ENCODE data around the gene DLX4. TPM values are rescaled to one million over a fixed set of nuclear protein-coding genes. Genes with fewer than 3 reads are reported as not detected.

The DLX4 gene, protein sequence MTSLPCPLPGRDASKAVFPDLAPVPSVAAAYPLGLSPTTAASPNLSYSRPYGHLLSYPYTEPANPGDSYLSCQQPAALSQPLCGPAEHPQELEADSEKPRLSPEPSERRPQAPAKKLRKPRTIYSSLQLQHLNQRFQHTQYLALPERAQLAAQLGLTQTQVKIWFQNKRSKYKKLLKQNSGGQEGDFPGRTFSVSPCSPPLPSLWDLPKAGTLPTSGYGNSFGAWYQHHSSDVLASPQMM
- under 1 TPM; 0.13 to 0.27 TPM for total RNA-seq
- long read RNA-seq, result 0 reads

DNA sequence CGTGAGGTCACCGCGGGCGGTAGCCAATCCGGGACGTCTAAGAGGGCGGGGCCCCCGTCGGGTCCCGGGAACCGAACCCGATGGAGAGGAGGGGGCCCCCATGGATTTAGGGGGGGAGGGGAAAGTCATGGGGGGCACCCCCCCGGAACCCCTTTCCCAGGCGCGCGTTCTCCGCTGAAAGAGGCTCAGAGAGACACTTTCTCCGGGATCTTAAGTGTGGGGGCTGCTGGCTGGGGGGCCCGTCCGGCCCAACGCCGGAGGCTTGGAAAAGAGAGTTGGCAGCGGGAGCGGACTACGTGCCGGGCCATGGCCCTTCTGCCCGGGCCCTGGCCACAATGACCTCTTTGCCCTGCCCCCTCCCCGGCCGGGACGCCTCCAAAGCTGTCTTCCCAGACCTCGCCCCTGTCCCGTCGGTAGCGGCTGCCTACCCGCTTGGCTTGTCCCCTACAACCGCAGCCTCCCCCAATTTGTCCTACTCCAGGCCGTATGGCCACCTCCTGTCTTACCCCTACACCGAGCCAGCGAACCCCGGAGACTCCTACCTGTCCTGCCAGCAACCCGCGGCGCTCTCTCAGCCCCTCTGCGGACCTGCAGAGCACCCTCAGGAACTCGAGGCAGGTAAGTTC, at the start of gene DLX4:
TSS of gene DLX4 (plus strand) at position 57 of the 626 bp plus-strand sequence. CDS start at position 336, 279 bp downstream.
- DNase-seq (no peak), ATAC-seq (no peak)
- intact Hi-C loops (cut with DNase I), result no loop called here

DNA sequence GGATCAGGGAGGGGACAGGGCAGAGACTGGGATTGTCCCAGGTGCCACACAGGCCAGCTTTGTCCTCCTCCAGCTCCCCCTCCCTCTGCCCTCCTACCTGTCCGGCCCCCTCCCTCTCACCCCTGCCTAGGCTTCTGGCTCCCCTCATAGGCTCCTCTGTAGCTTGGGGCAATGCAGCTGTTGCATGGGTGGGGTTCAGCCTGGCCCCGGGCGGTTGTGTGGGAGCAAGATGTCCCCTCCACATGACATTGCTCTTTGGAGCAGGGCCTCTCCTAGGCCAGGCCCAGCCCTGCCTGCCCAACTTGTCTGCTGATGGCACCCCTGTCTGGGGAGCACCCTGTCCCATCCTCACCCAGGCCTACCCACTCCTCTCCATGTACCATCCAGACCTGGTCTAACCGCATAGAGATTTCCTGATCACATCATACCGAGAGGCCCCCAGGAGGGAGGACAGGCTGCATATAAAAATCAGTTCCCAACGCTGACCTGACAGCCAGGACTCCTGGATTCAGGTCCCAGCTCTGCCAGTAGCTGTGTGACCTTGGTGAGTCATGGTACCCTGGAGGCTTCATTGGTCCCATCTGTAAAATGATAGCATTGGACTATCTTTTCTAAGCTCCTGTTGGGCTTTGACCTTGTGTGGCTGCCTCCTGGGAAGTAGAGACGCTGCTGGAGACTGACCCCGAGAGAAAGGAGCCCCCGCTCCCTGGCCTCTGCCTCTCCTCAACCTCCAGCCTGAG, 48.8 kb upstream of the DLX4 start:
- intact Hi-C loops (cut with DNase I), result no loop called here
- no peak for DNase-seq
- no peak for ATAC-seq

DNA sequence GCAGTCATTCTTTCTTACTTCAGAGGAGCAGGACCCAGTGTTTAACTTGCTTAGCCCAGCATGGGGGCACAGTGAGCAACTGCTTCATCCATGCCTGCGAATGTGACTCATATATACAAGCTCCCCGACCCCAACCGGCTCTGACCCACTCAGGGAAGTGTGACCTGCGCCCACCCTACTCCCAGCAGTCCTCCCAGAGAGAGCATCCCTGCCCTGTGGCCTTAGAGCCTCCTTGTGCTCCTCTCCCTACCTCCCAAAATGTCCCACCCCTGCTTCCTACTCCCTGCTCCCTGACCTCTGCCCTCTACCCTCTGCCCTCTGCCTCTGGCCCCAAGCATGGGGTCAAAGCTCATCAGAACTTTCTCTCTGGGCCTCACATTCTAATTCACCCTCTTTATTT, 46.9 kb upstream of the DLX4 start:
- ATAC-seq (no peak), DNase-seq (no peak)
- intact Hi-C loops (cut with DNase I), result no loop called here

DNA sequence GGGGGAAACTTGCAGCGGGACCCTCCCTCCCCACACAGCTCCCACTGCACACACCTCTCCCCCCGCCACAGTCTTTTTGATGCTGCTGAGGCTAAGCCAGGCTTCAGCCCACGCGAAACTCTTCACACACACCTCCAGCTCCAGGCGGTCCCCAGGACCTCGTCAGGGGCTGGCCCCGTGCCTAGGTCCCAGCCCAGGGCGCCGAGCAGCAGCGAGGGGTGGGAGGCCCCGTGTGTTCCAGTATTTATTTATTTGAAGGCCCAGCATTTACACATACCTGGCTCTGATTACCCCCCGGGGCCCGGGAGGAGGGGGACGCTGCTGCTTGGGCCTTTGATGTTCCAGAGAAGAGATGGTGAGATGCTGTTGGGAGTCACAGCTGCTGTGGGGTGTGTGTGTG, 44.9 kb upstream of the DLX4 start:
- intact Hi-C loops (cut with DNase I), result no loop called here
- ATAC-seq, result no peak
- DNase-seq, result no peak

DNA sequence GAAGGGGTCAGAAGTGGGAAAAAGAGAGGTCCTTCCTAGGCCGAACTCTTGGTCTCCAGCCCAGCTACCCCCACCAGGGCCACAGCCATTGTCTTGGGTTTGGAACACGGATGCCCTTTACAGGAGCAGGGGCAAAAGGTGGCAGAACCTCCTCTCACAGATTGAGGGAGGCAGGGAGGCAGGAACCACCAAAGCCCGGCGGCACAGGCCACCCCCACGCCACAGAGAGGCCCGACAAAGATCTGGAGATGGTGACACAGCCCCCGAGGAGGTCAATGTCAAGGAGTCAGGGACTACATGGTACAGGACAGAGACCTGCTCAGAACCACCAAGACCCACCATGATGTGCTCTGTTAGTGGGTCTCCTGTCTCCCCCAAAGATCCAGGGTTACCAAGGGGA, 44.4 kb upstream of the DLX4 start:
- no peak for ATAC-seq
- intact Hi-C loops (cut with DNase I), result no loop called here
- DNase-seq, result no peak

DNA sequence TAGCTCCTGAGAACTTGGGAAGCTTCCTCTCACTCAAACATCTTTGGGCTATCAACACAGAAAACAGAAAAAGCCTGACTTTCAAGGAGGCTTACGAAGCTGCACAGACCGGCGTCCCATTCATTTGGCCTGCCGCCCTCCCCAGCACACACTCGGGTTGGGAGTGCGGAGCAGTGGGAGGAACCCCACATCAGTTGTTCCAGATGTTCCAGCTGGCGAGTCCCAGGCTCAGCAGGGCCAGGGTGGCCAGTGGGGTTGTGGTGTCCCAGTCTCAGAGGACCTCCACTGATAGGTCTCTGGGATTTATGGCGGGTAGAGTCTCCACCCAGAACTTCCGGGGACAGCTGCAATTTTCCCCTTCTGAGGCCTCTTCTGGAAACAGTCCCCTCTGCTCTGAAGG, 43.1 kb upstream of the DLX4 start:
- intact Hi-C loops (cut with DNase I), result no loop called here
- ATAC-seq (peak; percentile 54 to 67), DNase-seq (peak; percentile 65)

DNA sequence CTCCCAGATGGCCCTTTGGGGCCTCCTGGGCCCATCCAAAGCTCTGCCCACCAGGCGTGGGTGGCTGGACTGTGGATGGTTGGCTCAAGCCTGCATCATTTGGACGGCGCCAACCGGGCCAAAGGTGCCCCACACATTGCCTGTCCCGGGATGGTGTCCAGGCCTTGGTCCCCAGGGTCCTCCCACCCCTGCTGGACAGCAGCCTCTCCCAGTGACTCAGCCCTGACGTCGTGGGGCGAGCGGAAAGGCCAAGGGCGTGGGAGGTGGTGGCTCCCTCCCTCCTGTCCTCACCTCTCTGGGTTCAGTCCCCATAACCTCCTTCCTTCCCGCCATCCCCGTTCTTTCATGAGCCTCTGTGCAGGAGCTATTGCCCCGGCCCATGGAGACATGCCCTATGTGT, 42.1 kb upstream of the DLX4 start:
- intact Hi-C loops (cut with DNase I), result no loop called here
- peak; percentile 83 for DNase-seq
- ATAC-seq, result peak; percentile 83 to 91

DNA sequence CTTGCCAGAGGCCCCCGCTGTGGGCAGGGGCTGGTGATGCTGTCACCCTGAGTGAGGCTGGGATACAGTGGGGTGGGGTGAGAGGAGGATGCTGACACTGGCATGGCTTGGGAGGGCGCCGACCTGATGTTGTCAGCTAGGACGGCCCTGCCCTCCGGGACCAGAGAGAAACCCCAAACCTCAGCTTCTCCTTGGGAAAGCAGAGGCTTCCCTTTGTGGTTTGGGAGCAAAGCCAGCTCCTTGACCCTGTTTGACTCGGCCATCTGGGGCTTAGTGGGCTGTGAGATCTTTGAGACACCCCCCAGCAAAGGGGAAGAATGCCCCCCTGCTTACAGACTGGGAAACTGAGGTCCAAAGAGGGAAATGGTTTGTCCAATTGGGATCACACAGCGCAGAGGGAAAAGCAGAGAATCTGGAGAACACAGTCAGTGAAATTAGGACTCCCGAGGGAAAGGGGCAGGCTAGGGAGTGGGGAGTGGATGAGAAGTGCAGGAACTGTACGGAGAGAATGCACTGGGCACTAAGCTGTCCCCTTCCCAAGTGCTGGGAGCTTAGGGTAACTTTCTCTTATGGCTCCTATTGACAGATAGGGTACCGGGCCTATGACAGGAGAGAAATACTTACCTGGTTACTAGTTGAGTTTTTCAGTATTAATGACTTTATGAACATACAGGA, 40.7 kb upstream of the DLX4 start:
- no peak for DNase-seq
- intact Hi-C loops (cut with DNase I), result no loop called here
- ATAC-seq, result no peak

DNA sequence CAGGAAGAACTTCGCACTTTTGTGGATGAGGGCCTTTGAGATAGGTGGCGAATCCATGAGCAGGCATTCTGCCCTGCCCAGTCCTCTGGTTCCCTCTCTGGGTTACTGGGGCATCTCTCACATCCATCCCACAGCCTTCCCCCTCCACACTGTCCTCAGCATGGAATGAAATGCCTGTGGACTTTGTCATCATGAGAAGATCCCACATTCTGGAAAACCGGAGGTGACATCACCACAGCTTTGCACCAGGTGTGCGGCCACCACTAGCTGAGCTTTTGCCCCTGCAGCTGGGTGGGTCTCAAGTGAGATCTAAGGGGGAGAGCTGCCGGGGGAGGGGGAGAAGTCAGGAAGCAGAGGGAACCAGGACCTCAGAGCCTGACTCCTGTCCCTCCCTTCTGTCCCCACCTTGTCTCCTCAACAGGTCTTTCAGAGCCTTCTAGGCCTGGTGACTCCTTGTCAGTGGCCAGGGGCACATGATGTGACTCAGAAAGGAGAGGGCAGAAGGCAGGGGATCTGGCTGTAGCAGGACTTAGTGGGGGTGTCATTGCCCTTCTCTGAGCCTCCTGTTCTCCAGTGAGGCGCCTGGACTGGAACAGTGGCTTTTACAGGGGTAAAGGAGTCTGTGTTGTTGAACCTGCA, 40.0 kb upstream of the DLX4 start:
- ATAC-seq (no peak), DNase-seq (no peak)
- intact Hi-C loops (cut with DNase I), result no loop called here

DNA sequence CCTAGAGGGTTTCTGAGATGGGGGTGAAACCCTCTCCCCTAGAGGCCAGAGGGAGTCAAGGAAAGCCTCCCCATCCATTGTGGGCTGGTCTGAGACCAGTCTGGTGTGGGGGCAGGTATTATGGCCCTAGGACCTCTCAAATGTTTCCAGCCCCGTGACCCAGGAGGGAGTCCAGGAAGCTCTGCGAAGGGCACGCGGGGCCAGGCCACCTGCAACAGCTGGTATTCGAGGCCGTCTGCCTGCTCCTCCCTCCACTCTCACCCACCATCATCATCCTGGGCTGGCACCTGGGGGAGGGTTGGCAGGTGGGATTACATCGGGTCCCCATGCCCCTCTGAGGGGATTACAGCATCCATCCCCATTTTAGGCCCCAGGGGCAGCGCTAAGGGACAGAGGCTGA, 38.1 kb upstream of the DLX4 start:
- intact Hi-C loops (cut with DNase I), result no loop called here
- ATAC-seq (no peak), DNase-seq (no peak)

DNA sequence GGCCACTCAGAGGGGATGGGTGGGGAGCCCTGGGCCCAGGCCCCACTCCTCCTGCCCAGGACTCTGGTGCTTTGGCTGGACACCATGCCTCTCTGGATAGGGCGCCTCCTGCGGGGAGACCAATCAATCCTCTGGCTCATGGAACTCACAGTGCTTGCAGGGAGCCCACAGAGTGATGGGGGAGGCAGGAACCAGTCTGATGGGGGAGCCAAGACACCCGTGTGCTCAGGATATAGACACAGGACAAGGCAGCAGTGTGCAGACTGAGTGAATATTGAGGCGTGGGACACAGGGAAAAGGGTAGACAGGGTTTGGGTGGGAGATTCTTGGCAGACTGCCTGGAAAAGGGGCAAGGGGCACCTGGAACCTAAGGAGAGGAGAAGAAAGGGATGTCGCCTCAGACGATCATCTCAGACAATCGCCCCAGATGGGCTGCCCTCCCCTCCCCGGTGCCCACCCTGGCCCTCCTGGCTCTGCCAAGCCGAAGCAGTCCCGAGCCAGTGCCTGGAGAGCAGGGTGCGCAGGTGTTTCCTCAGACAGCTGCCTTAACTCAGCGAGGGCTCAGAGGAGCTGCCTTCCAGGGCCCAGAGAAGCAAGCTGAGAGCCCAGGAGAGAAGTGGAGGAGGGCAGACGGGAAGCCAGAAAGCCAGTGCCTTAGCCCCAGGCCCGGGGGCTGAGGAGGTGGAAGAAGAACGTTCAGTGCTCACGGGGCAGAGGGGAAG, 37.4 kb upstream of the DLX4 start:
- ATAC-seq, result no peak
- DNase-seq, result no peak
- intact Hi-C loops (cut with DNase I), result no loop called here

DNA sequence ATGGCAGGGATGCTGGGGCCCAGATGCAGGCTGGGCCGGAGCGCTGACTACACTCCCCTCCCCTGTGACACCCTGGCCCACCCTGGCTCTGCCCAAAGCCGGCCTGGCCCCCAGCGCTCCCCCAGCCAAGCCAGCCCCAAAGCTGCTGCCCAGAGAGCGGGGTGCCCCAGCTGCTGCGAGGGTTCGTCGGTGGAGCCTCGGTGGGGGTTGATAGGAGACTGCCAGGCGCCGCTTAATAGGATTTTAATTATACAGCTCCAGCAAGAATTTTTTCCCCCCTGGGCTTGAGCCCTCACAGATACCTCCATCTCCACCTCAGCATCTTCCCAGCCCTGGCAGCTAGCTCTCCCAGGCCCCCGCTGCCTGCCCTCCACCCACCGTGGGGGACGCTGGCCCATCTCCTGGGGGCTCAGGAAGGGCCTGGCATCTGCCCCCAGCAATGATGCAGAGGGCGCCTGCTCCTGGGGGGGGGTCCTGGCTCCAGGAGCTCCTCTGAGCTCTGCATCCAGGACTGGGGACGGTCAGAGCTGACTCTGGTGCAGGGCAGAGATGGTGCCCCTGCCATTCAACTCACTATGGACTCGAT, 36.8 kb upstream of the DLX4 start:
- intact Hi-C loops (cut with DNase I), result no loop called here
- ATAC-seq (no peak), DNase-seq (no peak)

DNA sequence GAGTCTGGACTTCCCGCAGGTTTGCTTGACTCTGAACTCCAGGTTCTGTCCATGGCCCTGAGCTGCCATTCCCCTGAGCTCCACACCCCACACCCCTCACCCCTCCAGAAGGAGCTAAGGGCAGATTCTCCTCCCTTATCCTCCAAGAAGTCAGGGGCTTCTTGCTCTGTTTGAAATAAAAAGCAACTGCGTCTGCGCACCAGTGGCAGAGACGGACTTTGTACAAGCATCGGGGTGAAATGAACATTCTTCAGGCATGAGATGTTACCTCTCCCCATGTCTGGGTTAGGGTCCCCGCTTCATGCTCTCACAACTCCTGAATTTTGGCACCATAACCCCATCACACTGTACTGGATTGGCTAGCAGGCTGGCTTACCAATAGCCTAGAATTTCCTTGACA, 36.1 kb upstream of the DLX4 start:
- ATAC-seq (no peak), DNase-seq (no peak)
- intact Hi-C loops (cut with DNase I), result no loop called here

DNA sequence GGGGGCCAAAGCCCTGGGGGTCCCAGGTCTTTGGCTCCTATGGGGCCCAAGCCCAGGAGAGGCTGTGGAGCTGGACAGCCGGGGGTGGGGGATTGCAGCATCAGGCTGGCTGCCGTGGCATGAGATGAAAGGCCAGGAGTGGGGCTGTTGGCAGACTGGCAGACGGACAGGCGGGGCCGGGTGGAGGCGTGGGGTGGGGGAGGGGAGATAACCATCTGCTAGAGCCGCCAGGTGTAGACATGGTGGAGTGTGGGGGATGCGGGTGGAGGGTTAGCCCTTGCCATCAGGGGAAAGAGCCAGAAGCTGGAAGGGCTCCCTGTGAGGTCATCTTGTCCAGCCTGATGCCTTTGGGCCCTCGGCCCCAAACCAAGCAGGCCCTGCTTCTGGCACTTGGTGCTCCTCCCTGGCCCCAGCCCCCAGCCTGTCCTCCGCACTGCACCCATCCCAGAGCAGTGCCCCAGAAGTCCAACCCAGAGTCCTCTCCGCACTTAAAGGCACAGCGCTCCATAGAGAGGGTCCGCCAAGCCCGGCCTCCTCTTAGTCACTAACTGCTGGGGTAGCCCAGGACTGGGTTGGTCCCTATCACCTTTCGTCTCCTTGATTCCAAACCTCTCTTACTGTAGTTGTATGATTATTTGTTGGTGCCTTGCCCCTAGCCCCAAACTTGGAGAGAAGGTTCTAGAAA, 33.3 kb upstream of the DLX4 start:
- ATAC-seq (peak in 1 of 2 donors; percentile 24), DNase-seq (no peak)
- intact Hi-C loops (cut with DNase I), result no loop called here

DNA sequence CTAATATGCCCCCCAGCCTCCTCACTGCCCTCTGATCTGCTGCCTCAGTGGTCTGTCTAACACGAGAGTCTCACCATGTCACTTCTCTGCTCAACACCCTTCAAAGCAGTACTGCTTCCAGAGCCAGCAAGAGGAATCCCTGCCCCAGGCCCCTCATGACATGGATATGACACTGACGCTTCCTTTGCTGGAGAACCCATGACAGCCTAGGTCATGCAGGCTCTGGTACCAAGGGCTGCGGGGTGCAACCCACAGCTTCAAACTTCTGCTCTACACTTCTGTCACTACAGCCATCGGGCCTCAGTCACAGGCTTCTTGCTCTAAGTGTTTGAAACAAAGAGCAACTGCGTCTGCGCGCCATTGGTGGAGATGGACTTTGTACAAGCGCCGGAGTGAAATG, 32.6 kb upstream of the DLX4 start:
- DNase-seq (no peak), ATAC-seq (no peak)
- intact Hi-C loops (cut with DNase I), result no loop called here

DNA sequence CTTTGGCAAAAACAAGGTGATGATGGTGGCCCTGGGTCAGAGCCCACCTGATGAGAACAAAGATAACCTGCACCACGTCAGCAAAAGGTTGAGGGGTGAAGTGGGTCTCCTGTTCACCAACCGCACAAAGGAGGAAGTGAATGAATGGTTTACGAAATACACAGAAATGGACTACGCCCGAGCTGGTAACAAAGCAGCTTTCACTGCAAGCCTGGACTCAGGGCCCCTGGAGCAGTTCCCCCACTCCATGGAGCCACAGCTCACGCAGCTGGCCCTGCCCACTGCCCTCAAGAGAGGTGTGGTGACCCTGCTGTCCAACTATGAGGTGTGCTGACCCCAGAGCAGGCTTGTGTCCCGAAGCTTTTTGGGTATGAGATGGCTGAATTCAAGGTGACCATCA, 29.7 kb upstream of the DLX4 start:
- DNase-seq, result no peak
- ATAC-seq, result no peak
- intact Hi-C loops (cut with DNase I), result no loop called here

DNA sequence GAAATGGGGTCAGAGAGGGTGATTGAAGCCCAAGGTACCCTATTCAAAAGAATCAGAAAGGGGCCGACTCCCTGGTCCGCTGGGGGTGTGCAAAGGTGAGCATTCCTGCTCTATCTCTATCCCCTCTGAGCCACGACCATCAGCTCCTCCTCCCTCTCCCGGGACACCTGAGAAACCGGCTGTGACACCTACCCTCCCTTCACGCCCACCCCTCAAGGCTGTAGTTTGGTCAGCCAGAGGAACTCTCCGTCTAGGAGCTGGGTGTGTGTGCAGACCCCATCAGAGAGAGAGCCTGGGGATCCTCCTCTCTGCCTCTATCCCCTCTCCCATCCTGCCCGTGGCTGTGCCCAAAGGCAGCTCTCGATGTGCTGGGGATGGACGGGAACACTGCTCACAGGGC, 27.6 kb upstream of the DLX4 start:
- no peak for DNase-seq

DNA sequence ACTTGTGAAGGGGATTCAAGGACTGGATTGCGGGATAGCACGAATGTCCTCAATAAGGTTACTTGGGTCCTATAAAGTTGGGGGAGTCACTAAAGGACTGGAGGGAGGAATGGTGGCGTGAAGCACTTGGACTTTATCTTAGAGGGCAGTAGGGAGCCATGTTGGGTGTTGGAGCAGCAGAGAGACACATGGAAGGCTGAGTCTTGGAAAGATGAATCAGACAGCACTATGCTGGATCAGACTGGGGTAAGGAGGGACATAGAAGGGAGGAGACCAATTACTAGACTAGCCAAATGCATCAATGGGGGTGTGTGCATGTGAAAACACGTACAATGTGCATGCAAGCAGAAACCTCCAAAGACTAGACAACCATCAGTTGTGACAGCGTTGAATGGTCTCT, 26.0 kb upstream of the DLX4 start:
- DNase-seq (no peak), ATAC-seq (no peak)
- intact Hi-C loops (cut with DNase I), result no loop called here

More for the DNA sequence above, 27.6 kb upstream of the DLX4 start:
- ATAC-seq, result no peak
- intact Hi-C loops (cut with DNase I), result no loop called here
